HG03039 (cell line): Measurements from ENCODE around the gene TRAF5.

Experiments
- ATAC-seq: cut with Tn5 transposase; IDR thresholded peaks from one replicate; pipeline ENCODE4 v1.9.1; 2021; ENCODE audit warnings: mild to moderate bottlenecking, moderate library complexity; ENCODE audit not compliant: unreplicated experiment

TRAF5 gene

DNA sequence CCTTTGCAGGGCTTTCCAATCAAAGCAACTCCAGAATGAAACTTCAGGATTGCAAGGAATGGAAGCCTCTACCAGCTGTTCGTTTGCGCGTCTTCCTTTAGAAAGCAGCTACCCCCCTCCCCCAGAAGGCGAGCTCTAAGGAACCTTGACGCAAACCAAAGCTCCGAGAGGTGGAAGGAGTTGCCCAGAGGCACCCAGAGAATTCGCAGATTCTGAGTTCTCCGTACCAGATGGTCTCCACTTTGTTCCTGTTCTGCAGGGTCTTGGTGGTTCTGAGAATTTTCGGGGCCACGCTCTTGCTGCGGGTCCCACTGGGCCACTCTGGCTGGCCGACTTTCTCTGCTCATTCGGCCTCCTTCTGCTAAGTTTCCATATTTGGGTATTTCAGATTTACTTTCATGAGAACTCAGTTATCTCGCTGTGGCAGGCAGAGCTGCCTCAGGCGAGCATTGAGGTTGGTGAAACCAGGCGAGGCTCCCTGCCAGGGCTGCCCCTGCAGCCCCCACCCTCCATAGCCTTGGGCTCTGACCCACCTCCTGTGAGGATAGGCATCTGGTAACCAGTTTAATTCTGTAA, 801 bp downstream of the TRAF5 start:
- ATAC-seq, result peak; percentile 29

DNA sequence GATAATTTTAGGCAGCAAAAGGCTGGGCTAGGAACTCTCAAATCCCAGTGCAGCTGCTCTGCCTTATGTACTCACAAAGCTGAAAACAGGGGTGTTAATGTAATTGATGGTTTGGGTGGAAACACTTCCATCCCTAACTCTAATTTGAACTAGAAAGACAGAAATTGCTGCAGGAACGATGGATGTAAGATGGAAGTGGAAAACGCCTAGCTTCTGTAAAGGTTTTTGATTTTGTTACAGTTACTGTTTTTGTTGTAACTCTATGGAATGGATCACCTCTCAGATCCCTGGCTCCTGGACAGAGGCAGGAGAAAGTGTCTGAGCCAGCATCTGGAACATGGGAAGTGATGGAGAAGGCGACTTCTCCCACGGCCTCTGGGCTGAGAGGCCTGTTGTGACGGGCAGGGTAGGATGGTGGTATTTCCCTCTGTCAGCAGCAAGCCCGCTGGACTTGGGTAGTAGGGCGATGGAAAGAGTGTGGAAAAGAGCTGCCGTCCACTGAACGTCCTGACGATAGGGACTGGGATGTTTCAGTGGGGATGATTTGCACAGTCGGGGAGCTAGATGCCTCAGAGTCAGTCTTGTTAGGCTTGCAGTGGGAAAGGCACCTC, 1.6 kb downstream of the TRAF5 start:
- no peak for ATAC-seq

DNA sequence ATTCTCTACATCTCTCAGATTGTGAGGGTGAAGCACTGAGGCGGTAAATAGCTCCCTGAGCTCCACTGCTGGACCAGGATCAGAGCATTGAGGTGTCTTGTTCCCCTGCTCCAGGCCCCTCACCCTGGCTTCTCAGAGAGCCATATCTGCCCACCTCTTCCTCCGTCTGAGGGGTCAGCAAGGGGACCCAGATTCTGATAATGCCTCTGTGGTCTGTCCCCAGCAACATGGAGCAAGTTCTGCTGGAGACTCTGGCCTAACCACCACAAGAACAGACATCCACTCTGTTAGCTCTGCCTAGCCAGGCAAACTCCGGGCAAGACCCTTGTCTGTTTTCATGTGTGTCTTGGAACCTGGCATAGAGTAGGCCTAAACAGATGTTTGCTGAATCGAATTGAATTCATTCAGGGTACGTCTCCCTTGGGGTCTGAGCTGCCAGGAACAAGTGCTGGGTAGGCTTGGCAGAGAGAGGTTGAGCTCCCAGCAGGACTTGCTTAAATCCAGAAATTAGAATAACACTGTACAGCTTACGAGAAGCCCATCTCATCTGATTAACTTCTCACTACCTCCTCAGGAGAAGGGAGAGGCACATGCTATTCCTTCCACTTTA, 2.3 kb downstream of the TRAF5 start:
- no peak for ATAC-seq

DNA sequence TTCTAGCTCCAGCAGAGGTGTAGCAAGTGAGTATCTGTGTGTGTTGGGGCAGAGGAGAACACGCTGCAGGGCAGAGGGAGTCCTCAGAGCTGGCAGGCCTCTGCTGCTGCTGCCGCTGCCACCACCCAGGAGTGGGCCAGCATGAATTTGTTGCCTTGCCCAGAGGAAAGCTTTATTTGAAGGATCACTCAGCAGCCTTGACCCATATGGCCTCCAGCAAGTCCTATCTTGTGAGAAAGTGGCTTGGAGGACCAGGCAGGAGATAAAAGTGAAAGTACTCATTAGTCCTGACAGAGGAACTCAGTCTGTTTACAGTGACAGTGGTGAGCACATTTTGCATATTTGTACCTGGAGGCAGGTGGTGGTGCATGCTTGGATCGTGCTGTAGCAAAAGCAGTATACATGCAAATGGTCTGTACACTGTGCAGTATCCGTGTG, 3.1 kb downstream of the TRAF5 start:
- peak; percentile 39 for ATAC-seq

DNA sequence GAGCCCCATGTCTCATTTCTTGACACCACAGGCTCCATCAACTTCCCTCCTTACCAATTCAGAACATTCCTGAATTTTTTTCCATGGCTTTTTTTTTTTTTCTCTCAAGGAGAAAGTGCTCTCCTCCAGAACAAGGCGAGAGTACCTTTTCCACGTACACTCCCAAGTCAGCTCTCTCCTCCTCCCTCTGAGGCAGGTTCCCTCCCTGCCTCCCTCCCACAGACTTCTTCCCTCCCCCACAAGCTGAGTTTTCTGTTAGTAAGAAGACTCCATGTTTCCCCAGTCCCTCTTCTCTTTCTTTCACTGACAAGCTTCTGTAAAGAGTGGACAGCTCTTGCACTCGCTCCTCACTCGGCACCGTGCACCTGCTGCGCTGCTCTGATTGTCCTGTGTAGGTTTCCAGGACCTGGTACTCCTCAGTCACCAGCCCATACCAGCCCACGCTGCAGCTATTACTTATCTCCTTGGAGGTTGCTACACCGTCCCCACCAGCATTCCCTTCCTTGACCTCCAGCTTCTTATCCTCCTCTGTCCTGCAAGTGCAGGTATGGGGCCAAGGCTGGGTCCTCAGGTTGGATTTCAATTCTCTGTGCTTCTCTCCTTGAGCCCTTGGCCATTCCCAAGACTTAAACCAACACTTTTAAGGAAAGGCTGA, 3.8 kb downstream of the TRAF5 start:
- no peak for ATAC-seq

DNA sequence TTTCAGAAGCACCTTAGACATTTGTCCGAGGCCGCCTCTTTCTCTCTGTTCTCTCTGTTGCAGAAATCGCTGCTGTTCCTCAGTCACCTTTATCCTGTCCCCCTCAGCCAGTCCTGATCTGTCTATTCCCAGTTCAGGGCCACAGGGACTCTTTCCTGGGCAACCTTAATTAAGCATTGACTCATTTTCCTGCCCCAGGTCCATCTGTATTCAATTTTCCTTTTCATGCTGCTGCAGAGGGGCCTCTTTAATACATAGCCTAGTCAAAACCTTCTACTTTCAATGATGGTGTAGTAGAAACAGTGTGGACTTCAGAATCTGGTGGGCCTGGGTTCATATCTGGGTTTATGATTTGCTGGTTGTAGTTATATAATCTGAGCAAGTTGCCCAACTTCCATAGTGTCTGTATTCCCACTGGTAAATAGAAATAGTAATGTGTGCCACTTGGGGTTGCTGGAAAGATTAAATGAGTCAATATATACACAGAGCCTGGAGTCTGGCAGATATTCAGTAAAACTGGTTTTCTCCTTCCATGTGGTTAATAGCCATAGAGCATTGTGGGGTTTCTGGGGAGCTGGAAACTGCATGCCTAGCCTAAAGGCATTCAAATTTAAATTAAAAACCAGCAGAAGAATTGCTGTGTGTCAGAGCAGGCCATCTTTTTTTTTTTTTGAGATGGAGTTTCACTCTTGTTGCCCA, 4.5 kb downstream of the TRAF5 start:
- ATAC-seq, result no peak

DNA sequence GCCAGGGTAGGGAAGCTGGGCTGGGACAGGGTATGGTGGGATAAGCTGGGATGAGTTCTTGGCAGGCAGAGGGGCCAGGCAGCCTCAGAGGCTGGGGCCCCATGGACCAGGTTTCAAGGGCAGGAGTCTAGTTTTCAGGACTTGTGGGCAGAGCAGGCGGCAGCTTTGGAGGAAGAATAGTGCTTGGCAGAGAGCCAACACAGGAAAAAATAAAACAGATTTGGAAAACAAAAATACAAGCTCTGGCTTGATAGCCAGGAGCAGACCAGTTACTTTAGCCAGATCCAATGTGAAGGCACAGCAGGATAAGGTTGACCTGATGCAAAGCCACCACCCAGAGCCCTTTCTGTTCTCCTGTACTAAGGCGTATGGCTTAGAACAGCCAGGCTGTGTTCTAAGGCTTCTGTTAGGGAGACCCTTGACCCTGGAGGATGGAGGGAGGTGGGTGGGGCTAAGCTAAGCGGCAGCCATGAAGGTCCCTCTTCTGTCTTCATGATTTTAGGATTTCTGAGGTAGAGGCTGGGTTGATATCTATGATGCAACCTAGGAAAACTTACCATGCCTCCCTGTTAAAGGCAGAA, 5.5 kb downstream of the TRAF5 start:
- ATAC-seq, result no peak

DNA sequence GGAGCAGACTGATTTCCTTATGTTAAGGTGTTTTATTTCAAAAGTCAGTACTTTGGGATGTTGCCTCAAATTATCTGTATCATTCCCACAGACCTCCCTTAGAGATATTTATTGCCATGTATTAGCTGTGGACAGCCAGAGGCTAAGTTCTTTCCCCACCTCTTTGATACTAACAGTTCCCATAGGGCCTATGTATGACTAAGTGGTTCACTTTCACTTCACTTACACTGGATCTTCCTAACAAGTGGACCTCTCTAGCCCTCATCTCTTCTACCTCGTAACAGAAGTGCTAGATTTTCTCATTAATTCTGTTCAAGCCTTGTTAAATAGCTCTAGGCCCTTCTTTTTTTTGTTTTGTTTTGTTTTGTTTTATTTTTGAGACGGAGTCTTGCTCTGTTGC, 6.2 kb downstream of the TRAF5 start:
- no peak for ATAC-seq

DNA sequence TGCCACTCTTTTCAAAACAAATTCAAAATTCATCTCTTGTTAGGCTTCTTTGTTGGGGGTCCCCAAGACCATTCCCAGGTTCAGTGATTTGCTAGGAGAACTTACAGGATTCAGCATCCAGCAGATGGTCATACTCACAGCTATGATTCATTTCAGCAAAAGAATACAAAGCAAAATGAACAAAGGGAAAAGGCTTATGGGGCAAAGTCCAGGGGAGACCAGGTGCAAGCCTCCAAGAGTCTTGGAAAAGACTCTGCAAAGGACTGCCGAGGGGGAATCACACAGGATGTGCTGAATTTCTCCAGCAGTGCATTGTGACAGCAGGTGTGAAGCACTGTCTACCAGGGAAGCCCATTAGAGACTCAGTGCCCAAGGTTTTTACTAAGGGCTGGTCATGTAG, 7.3 kb downstream of the TRAF5 start:
- ATAC-seq, result no peak

DNA sequence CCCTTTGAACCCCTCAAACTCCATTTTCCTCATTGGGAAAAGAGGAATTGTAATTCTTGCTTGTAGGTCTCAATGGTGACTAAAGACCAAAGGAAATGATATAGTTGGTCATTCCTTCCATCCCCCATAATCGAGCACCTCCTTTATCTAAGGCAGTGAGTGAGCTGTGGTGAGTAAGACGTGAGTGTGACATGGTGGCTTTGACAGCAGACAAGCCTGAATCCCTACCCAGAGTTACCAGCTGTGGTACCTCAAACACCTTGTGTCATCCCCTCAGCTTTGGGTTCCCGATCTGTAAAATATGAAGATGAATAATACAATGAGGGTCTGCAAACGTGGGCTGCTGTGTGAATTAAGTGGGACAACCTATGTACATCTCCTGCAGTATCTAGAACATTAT, 8.4 kb downstream of the TRAF5 start:
- no peak for ATAC-seq

DNA sequence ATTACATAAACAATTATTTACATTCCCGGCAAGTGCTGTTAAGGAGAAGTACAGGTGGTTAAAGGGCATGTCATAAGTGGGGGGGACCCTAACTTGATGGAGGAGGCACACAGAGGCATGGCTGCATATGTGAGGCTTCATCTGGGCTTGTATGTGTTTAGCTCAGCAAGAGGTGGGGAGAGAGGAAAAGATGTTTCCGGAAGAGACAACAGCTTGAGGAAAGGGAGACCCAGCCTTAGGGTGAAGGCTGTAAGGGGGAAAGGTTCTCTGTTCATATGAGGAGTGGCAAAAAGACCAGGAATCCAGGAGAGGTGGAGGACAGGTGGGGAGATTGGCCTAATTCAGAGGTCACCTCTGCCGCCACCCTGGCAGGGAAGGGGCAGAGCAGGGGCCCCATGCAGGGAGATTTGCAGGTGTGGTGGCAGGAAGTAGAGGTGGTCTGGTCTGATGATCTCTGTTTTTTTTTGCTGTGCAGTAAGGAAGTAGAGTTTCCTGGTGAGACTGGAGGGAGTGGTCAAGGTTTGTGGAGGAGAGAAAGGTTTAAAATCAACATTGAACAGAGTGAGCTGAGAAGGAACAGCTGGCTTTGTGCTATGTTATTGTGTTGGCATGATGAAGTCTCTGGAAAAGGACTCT, 9.0 kb downstream of the TRAF5 start:
- peak; percentile 58 for ATAC-seq

DNA sequence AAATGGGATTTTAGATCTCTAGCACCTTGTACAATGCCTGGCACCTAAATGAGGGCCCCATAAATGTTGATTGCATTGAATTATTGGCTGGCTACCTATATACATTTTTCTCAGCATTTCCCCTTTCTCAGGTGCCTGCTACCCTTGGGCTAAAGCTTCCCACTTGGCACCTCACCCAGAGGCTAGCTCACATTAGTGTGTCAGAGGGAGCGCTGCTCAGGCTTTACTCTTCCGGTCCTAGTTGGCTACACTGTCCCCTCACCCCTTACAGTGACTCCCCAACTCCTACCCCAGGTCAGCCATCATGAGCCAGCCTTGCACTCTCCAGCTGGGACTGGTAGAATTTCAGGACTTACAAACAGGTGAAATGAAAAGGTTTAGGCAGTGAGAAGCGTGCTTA, 9.5 kb downstream of the TRAF5 start:
- ATAC-seq, result no peak

DNA sequence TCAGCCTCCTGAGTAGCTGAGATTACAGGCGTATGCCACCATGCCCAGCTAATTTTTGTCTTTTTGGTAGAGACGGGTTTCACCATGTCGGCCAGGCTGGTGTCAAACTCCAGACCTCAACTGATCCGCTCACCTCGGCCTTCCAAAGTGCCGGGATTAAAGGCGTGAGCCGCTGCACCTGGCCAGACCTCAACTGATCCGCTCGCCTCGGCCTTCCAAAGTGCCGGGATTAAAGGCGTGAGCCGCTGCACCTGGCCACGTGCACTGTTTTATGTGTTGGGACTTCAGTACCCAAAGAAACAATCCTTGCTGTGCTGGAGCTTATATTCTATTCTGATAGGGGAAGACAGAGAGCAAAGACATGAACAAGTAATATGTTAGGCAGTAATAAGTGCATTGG, 10.1 kb downstream of the TRAF5 start:
- no peak for ATAC-seq

DNA sequence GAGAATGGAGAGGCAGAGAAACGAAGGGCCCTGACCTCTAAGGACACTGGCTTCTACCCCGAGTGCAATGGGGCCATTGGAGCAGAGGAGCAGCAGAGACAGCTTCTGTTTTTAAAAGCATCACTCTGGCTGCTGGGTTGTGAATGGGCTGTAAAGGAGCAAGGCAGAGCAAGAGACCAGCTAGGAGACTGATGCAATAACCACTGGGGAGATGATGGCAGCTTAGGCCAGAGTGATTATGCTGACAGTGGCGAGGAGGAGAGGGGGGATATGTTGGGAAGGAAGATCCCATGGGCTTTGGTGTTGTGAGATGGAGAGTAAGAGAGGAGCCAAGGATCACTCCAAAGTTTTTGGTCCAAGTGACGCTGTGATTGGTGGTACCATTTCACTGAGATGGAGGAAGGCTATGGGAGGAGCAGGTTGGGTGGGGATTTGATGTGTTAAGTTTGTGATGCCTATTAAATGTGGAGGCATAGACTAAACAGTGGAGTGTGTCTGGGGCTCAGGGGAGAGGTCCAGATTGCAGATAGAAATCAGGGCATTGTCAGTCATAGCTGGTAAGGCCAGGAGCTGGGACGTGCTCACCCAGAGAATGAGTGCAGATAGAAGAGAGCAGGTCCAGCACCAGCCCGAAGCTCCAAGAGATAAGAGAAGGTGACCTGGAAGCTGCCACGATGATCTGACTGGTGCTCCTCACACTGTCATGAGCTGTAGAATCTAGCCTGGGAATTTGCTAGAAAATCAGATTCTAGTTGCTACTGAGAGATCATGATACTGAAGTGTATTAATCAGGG, 11.0 kb downstream of the TRAF5 start:
- no peak for ATAC-seq

DNA sequence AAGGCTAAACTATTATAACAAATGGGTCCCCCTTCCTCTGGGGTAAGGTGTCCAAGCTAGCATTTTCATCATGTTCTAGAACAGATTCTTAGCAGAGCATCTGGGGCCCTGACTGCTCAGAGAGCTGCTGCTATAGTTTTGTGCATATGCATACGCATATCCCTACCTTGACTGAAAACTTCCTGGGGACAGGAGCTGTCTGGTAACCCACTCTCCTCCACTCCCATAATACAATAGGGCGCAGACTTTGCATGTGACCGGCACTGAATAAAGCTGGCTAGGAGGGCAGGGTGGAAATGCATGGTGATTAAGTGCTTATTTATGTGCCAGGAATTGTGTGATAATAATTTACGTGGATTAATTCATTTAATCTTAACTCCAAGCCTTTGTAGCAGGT, 11.6 kb downstream of the TRAF5 start:
- ATAC-seq, result no peak

DNA sequence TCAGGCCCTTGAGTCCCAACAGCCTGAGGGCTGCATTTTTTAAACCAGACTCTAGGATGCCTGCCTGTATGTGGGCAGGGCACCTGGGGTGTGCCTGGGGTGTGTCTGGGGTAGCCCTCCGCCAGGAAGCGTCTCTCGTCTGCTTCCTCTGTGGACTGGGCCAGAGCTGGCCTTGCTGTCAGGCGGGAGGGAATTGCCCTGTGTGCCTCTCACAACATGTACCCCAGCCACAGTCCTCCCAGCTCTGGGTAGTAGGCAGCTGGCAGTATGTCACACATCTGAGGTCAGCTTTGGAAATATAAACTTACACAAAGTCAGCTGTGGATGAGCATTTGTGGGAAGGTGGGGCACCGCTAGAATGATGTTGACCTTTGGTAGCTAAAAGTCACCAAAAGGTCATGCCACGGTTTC, 13.0 kb downstream of the TRAF5 start:
- ATAC-seq, result no peak

DNA sequence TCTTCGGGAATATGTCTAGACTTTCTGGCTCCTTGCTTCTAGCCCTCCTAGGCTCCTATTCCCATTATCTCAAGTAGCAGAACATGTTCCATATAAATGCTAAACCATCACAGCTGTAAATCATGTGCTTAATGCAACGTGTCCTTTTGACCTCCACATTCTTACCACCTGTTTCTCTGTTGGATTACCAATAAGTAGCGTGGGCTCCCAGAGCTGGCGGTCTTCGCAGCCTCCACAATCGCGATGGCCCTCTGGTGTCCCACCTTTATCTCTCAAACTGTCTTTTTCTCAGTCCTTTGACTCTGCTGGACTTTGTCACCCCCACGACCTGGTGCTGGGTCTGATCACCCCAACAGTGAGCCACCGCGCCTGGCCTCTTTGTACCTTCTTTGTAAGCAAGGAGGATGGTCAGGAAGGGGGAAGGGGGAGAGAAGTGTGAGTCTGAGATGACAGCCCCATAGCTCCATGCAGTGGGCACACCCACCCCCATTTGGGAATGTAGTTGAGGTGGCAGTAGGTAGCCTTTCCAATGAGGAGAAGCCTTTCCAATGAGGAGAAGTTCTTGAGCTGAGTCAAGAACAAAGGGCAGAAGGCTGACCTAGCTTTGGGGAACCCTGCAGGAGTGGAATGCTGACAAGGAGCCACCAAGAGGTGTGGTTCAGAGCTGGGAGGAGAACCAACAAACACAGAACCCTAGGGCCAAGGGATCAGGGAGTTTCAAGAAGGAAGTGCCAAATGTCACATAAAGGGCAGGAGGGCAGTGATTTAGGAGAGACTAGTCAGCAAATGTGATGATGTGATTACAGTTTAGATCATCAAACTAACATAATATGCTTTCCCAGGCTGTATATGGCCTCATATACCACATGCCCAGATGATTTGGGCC, 14.2 kb downstream of the TRAF5 start:
- no peak for ATAC-seq

DNA sequence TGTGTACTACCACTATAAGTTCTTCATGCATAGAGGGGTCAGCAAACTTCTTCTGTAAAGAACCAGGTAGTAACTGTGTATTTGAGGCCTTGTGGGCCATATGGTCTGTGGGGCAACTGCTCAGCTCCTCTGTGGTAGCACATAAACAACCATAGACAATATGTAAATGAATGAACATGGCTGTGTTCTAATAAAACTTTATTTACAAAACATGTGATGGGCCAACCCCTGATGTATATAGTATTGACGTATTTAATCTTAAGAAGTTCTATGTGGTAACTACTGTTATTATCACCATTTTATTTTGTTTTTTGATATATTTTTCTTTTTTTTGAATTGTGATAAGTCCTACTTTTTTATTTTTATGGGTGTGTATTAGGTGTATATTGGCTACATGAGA, 15.4 kb downstream of the TRAF5 start:
- ATAC-seq, result no peak

DNA sequence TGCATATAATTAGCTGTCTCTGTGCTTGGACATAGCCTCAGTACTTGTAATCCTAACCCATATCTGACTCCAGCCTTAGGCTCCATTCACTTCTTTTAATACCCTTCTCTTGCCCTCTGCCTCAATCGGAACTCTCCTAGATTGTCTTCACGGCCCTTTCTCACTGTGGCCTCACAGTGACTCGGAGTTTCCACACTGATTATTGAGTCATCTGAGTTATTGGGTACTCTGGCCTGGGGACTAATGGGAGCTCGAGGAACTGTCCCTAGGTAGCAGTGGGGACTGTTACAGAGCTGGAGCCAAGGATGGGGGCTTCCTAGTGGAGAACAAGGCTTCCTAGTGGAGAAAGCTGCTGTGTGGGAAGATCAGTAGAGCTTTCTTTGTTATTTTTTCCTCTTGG, 17.0 kb downstream of the TRAF5 start:
- ATAC-seq, result no peak
